OCI-LY1 (cell line): ENCODE results near the gene SORT1.

Experiments used
- H2AFZ ChIP-seq: fragments of 200-600 bp; sonication (generic), shearing (Covaris generic); 2 replicates; pipeline ENCODE4 v1.6.0; 2014; ENCODE audit warnings: antibody characterized with exemption, mild to moderate bottlenecking, low read length
- H3F3A ChIP-seq: fragments of 200-600 bp; sonication (generic), shearing (Covaris generic); 2 replicates; pipeline ENCODE4 v1.6.0; 2014; ENCODE audit warnings: mild to moderate bottlenecking, antibody characterized with exemption, low read length, moderate library complexity; ENCODE audit not compliant: insufficient read depth
- H3K27ac ChIP-seq: fragments of 200-600 bp; sonication (generic); 2 replicates; pipeline ENCODE4 v1.5.1; 2014; ENCODE audit warnings: low read length, mixed run types, mild to moderate bottlenecking, low read depth; ENCODE audit not compliant: poor library complexity, severe bottlenecking
- H3K27me3 ChIP-seq: fragments of 200-600 bp; sonication (generic); 2 replicates; pipeline ENCODE4 v1.6.0; 2014; ENCODE audit warnings: antibody characterized with exemption, mild to moderate bottlenecking, low read length, moderate library complexity; ENCODE audit not compliant: insufficient read depth
- H3K36me3 ChIP-seq: fragments of 200-600 bp; sonication (generic); 2 replicates; pipeline ENCODE4 v1.6.1; 2014; ENCODE audit warnings: mild to moderate bottlenecking, antibody characterized with exemption, low read length, moderate library complexity, mixed read lengths; ENCODE audit not compliant: insufficient read depth
- H3K4me1 ChIP-seq: fragments of 200-600 bp; sonication (generic); 2 replicates; pipeline ENCODE4 v1.5.1; 2014; ENCODE audit warnings: mild to moderate bottlenecking, low read length, moderate library complexity; ENCODE audit not compliant: insufficient read depth, severe bottlenecking
- H3K4me2 ChIP-seq: fragments of 200-600 bp; sonication (generic), shearing (Covaris generic); 2 replicates; pipeline ENCODE4 v1.6.1; 2014; ENCODE audit warnings: low read length
- H3K4me3 ChIP-seq: fragments of 200-600 bp; sonication (generic); 2 replicates; pipeline ENCODE4 v1.5.1; 2014; ENCODE audit warnings: low read length, low read depth, mild to moderate bottlenecking, mixed read lengths; ENCODE audit not compliant: poor library complexity, severe bottlenecking
- H3K79me2 ChIP-seq: fragments of 200-600 bp; shearing (Covaris generic); 2 replicates; pipeline ENCODE4 v1.6.1; 2016; ENCODE audit warnings: mixed run types, low read length, mixed read lengths; ENCODE audit not compliant: insufficient read depth
- H3K9ac ChIP-seq: fragments of 200-600 bp; sonication (generic), shearing (Covaris generic); 2 replicates; pipeline ENCODE4 v1.6.1; 2014; ENCODE audit warnings: mild to moderate bottlenecking, low read length, mixed read lengths
- H3K9me2 ChIP-seq: fragments of 200-600 bp; sonication (generic), shearing (Covaris generic); 2 replicates; pipeline ENCODE4 v1.6.1; 2014; ENCODE audit warnings: low read depth, mild to moderate bottlenecking, low read length, mixed read lengths
- H3K9me3 ChIP-seq: fragments of 200-600 bp; shearing (Covaris generic); 2 replicates; pipeline ENCODE4 v1.6.1; 2014; ENCODE audit warnings: low read length, mixed read lengths
- H4K20me1 ChIP-seq: fragments of 200-600 bp; sonication (generic), shearing (Covaris generic); 2 replicates; pipeline ENCODE4 v1.6.0; 2016; ENCODE audit warnings: mild to moderate bottlenecking, low read length; ENCODE audit not compliant: insufficient read depth
- CTCF ChIP-seq: fragments of 200-600 bp; sonication (generic), shearing (Covaris generic); IDR thresholded peaks from 2 replicates; pipeline ENCODE4 v1.5.1; 2017; ENCODE audit warnings: mild to moderate bottlenecking, antibody characterized with exemption, low read length, moderate library complexity, mixed read lengths
- EZH2 ChIP-seq: fragments of 200-600 bp; sonication (generic), shearing (Covaris generic); IDR thresholded peaks from 2 replicates; pipeline ENCODE4 v1.8.0; 2017; ENCODE audit warnings: borderline replicate concordance, mixed run types, mild to moderate bottlenecking, antibody characterized with exemption, low read length, moderate library complexity, mixed read lengths

The SORT1 gene

GRCh38 chr1:109357616-109358015 is 40.1 kb downstream of the SORT1 start:
- H3K4me3 ChIP-seq: no peak overlapping the region
- no peaks in the 10 kb centered on the region for H3K27me3 ChIP-seq

GRCh38 chr1:109356915-109357314 is 40.8 kb downstream of the SORT1 start:
- Histone ChIP-seq H3F3A (no peaks in the 10 kb centered on the region), H2AFZ (no peak overlapping the region), H3K9ac (no peak overlapping the region), H4K20me1 (no peaks in the 10 kb centered on the region), H3K27me3 (no peaks in the 10 kb centered on the region), H3K9me2 (no peaks in the 10 kb centered on the region), H3K79me2 (no peaks in the 10 kb centered on the region), H3K9me3 (no peaks in the 10 kb centered on the region), H3K4me3 (no peak overlapping the region), H3K4me2 (no peak overlapping the region), H3K27ac (no peak overlapping the region), H3K36me3 (no peaks in the 10 kb centered on the region), H3K4me1 (no peaks in the 10 kb centered on the region)
- TF ChIP-seq EZH2: no peak
- TF ChIP-seq CTCF: no peak

More at GRCh38 chr1:109357616-109358015, 40.1 kb downstream of the SORT1 start:
- no peaks in the 10 kb centered on the region for H4K20me1 ChIP-seq
- H3K9me3 ChIP-seq: no peaks in the 10 kb centered on the region
- no peaks in the 10 kb centered on the region for H3K4me1 ChIP-seq
- no peaks in the 10 kb centered on the region for H3F3A ChIP-seq
- no peak overlapping the region for H3K27ac ChIP-seq
- TF ChIP-seq EZH2: no peak
- no peak for TF ChIP-seq CTCF
- no peaks in the 10 kb centered on the region for H3K9me2 ChIP-seq
- no peaks in the 10 kb centered on the region for H3K79me2 ChIP-seq
- no peak overlapping the region for H3K9ac ChIP-seq
- H3K36me3 ChIP-seq: no peaks in the 10 kb centered on the region
- no peak overlapping the region for H2AFZ ChIP-seq
- no peak overlapping the region for H3K4me2 ChIP-seq

- no peak overlapping the region for H3K27ac ChIP-seq
- H3K9me3 ChIP-seq: no peaks in the 10 kb centered on the region
- H4K20me1 ChIP-seq: no peaks in the 10 kb centered on the region
- no peaks in the 10 kb centered on the region for H3K79me2 ChIP-seq
- H2AFZ ChIP-seq: no peak overlapping the region
- no peaks in the 10 kb centered on the region for H3K4me1 ChIP-seq
- no peaks in the 10 kb centered on the region for H3F3A ChIP-seq
- no peak overlapping the region for H3K4me3 ChIP-seq
- H3K27me3 ChIP-seq: no peaks in the 10 kb centered on the region
- H3K4me2 ChIP-seq: no peak overlapping the region
- no peaks in the 10 kb centered on the region for H3K9me2 ChIP-seq
- no peak overlapping the region for H3K9ac ChIP-seq
- no peak for TF ChIP-seq CTCF
- no peak for TF ChIP-seq EZH2
- no peaks in the 10 kb centered on the region for H3K36me3 ChIP-seq
Measured at GRCh38 chr1:109356505-109356904, 41.2 kb downstream of the SORT1 start.
